Measurements from ENCODE around the gene FAM171A1. TPM values are rescaled to one million over a fixed set of nuclear protein-coding genes. Genes with fewer than 3 reads are reported as not detected.

Gene FAM171A1
- total and polyA plus RNA-seq, 2 donors (not counting 3 experiments of a cell fraction or from before 2014, with no cell fraction given) = 56.3 to 75.8 TPM

DNA sequence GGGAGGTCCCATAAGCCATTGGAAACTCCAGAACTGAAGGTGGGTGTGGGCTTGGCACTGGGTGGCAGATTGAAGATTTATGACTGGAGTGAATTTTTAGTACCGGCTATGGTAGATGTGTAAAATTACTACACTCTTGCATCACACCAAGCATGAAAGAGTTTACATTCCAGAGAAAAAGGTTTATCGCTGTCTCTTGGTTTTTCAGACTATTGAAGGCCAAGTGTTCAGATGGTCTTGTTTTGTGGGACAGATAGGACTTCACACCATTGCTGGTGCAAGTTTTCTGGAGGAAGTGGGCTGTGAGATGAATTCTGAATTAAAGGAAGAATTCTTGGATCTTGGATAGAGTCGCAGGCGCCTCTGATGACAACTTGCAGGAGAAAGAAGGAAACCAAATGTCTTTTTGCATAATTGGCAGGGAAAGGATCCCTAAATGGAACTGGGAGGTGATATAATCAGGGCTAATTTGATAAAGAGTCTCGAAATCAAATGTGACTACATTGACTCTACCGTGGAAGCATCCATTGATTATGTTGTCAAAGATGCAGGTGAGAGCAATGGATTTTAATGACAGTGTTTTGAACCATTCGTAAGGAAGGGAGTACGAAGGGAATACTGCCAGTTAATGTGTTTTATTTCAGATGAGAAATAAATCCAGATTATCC, 188.4 kb downstream of the FAM171A1 start:
- Histone ChIP-seq H3K9me1 (replicated peaks; ENCODE audit: control insufficient read depth, extremely low read depth, insufficient read depth, low read length) (no peaks in the 10 kb centered on the region), H4K20me1 (replicated peaks; ENCODE audit: control insufficient read depth, extremely low read depth, insufficient read depth, low read length) (no peaks in the 10 kb centered on the region), H3K9me3 (replicated peaks; ENCODE audit: control insufficient read depth, insufficient read depth, low read length) (no peaks in the 10 kb centered on the region), H2AFZ (ENCODE audit: low read depth, low read length) (no peak overlapping the region), H3K36me3 (ENCODE audit: control insufficient read depth in 2 of 2, extremely low read depth in 1 of 2, insufficient read depth in 2 of 2, low read length in 2 of 2) (no peaks in the 10 kb centered on the region), H3K4me3 (replicated peaks in 1 of 3; ENCODE audit: insufficient read depth in 1 of 3, low read depth in 1 of 3, low read length in 3 of 3) (no peak overlapping the region), H3K27ac (ENCODE audit: insufficient read depth, low read depth, low read length) (no peak overlapping the region), H3K4me1 (ENCODE audit: control insufficient read depth, extremely low read depth, insufficient read depth, low read length) (no peaks in the 10 kb centered on the region), H3K27me3 (ENCODE audit: control insufficient read depth in 2 of 2, insufficient read depth in 2 of 2, low read length in 2 of 2) (peaks cover 2 to 3% of the 10 kb centered on the region in 2 experiments), H3K9ac (replicated peaks; ENCODE audit: extremely low read depth, insufficient read depth, low read length) (no peak overlapping the region), H3K79me2 (ENCODE audit: control insufficient read depth, insufficient read depth, low read length) (no peaks in the 10 kb centered on the region), H3K4me2 (ENCODE audit: insufficient read depth, low read length) (no peak overlapping the region)
- DNase-seq (ENCODE audit: low read depth, low spot score) (no peak), FAIRE-seq (no peak)
- TF ChIP-seq, protein P1, sequence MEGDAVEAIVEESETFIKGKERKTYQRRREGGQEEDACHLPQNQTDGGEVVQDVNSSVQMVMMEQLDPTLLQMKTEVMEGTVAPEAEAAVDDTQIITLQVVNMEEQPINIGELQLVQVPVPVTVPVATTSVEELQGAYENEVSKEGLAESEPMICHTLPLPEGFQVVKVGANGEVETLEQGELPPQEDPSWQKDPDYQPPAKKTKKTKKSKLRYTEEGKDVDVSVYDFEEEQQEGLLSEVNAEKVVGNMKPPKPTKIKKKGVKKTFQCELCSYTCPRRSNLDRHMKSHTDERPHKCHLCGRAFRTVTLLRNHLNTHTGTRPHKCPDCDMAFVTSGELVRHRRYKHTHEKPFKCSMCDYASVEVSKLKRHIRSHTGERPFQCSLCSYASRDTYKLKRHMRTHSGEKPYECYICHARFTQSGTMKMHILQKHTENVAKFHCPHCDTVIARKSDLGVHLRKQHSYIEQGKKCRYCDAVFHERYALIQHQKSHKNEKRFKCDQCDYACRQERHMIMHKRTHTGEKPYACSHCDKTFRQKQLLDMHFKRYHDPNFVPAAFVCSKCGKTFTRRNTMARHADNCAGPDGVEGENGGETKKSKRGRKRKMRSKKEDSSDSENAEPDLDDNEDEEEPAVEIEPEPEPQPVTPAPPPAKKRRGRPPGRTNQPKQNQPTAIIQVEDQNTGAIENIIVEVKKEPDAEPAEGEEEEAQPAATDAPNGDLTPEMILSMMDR (IDR thresholded peaks at IDR 0.05; ENCODE audit: extremely low read depth in 1 of 2, insufficient read depth in 1 of 2, low read depth in 1 of 2, low read length in 2 of 2) = no peak
- TF ChIP-seq, protein P2, sequence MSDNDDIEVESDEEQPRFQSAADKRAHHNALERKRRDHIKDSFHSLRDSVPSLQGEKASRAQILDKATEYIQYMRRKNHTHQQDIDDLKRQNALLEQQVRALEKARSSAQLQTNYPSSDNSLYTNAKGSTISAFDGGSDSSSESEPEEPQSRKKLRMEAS (IDR thresholded peaks at IDR 0.05; ENCODE audit: insufficient read depth, insufficient read length) = no peak
- TF ChIP-seq MYC (IDR thresholded peaks at IDR 0.05; ENCODE audit: low read depth, low read length) (no peak), FOS (IDR thresholded peaks at IDR 0.05; ENCODE audit: borderline replicate concordance, insufficient read depth, low read length) (no peak), JUN (IDR thresholded peaks at IDR 0.05; ENCODE audit: borderline replicate concordance, insufficient read depth, insufficient read length, low read depth) (no peak), POLR2A (IDR thresholded peaks at IDR 0.05; ENCODE audit: low read depth, low read length) (no peak), GATA2 (IDR thresholded peaks at IDR 0.05; ENCODE audit: insufficient read depth, insufficient read length, low read depth, low read length) (no peak), EZH2 (IDR thresholded peaks at IDR 0.05; ENCODE audit: borderline replicate concordance, low read depth, low read length, severe bottlenecking) (no peak), POLR2AphosphoS5 (IDR thresholded peaks at IDR 0.05; ENCODE audit: insufficient read depth, low read depth, low read length) (no peak)
- dilution Hi-C loops (cut with MboI; ENCODE audit: extremely low pct_ligation_motif_present, low sequenced_read_pairs) = no loop called here
- CTCF ChIA-PET = interaction anchor here (0.9 kb wide), 1 partner anchor 9 kb away, joined by 3 read pairs; no protein-coding TSS in a partner anchor
- intact Hi-C loops (cut with micrococcal nuclease) = no loop called here
- POLR2A ChIA-PET = no interaction called here
- no TSS peak for BruUV-seq (replicated peaks)

All from endothelial cell of umbilical vein (primary cell).